ENCODE data around the gene PPIL6. TPM values are rescaled to one million over a fixed set of nuclear protein-coding genes. Genes with fewer than 3 reads are reported as not detected.

Gene PPIL6
- total RNA-seq, 4 donors from 2014 or later = 0.35 to 6.1 (median 2.8) TPM

GRCh38 chr6:109342506-109342905 lies 97.9 kb downstream of the PPIL6 start:
- intact Hi-C loops (cut with DNase I) = no loop called here
- Histone ChIP-seq H3K27me3 (no peaks in the 10 kb centered on the region), H3K4me1 (peaks cover 0 to 10% (median 0%) of the 10 kb centered on the region in 3 donors), H3K4me3 (no peak overlapping the region), H3K36me3 (no peaks in the 10 kb centered on the region), H3K9me3 (no peaks in the 10 kb centered on the region), H3K27ac (no peak overlapping the region)
- TF ChIP-seq POLR2A (IDR thresholded peaks at IDR 0.05) (no peak), CTCF (IDR thresholded peaks at IDR 0.05) (no peak)
- DNase-seq = no peak
- WGBS, 2 donors = 78 to 85% methylated on average over 5 of the region's 5 CpGs

DNA sequence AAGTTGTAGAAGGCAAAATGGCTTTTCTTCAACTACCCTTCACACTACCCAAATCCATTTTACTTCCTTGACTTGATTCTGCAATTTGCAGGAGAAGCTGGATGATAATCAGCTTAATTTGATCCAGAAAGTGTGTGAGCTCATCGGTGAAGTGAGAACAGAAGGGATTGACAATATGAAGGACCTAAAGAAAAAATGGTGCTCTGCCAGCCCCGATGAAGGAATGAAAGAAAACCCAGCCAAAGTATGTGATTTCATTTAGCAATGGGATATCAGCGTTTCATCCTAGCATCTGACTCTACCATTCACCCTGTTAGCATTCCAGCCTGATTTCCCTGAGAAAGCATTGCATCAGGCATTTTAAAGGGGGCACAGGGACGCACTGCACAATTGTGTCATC lies 99.6 kb downstream of the PPIL6 start:
- Histone ChIP-seq H3K27me3 (no peaks in the 10 kb centered on the region), H3K9me3 (no peaks in the 10 kb centered on the region), H3K27ac (no peak overlapping the region), H3K36me3 (no peaks in the 10 kb centered on the region), H3K4me1 (peaks cover 0 to 21% (median 3%) of the 10 kb centered on the region in 3 donors), H3K4me3 (no peak overlapping the region)
- no peak for DNase-seq
- intact Hi-C loops (cut with DNase I) = no loop called here
- WGBS, 2 donors = 74 to 95% methylated on average over 4 of the region's 4 CpGs
- TF ChIP-seq POLR2A (IDR thresholded peaks at IDR 0.05) (no peak), CTCF (IDR thresholded peaks at IDR 0.05) (no peak)

Other genes starting within 250 kb of the PPIL6 start
- 100 to 1,000 TPM in 2 of 4 donors, 10 to 100 TPM in 2; 60.8 to 129 (median 97.1) TPM for gene CD164, start 58.2 kb downstream of the PPIL6 start, total RNA-seq
- 10 to 100 TPM; 10.6 to 28.1 (median 24.0) TPM for gene SMPD2, start 96 bp upstream of the PPIL6 start, total RNA-seq
- gene MICAL1, start 15.1 kb upstream of the PPIL6 start, total RNA-seq = 10 to 100 TPM; 11.9 to 20.0 (median 12.6) TPM
- gene ZBTB24, start 42.6 kb upstream of the PPIL6 start, total RNA-seq = 1 to 10 TPM; 3.9 to 8.4 (median 7.0) TPM